GF-D8 (cell line): Measurements from ENCODE around the gene ATP2B2.

Experiments
- DNase-seq: peaks from one replicate; lab custom pipeline; 2025; lab: John Stamatoyannopoulos, UW

ATP2B2 gene

DNA sequence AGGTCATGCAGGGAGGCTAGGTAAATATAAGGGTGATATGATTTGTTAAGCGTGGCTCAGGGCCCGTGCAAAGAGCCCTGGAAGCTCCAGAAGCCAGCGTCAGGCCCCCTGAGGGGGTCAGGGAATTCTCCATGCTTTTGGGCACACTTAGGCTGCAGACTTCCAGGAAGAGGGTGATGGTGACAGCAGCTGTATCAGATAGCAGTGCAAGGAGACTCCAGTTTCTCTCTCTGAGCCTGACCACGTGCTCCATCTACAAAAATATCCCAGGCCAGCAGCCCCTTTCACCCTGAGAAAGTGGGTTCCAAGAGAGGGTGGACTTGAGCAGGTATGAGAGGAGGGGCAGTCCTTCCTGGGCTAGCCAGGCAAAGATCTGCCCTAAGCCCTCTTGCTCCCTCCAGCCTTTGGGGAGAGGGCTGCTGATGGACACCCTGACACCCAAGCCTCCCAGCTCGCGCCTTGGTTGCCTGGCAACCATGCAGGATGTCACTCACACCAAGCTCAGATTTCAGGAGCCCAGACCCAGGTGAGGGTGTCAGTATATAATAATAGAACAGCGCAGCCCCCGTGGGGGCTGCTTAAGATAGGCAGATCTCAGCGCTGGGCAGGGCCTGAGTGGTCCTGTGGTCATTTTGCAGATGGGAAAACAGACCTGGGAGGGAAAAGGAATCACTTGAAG is 35.8 kb downstream of the ATP2B2 start:
- DNase-seq: no peak

DNA sequence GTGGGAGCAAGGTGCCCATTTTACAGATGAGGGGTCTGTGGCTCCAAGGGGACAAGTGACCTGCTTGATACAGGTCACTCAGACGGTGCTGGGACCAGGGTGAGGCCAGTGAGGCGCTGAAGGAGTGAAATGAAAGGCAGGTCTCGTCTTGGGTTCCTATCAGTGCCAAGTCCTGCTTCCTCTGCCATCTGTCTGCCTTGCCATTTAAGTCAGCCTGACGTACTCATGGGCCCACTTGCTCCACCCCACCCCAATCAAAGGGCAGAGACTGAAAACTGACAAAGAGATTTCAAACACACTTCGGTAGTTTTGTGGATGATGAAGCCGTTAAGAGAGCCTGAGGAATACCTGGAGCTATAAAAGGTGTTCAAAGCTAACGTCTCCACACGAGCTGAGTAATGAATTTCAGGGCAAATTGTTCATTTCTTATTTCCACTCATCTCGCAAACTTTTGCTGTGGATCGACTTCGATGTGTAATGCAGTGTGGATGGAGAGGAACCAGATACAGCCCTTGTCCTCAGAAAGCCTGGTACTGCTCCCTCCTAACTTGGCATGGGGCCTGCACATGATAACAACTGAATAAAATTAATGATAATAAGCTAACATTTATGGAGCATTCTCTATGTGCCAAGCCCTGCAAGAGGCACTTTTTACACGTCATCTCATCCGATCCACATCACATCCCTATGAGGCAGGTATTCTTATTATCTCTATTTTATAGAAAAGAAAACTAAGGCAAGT is 36.6 kb downstream of the ATP2B2 start:
- no peak for DNase-seq

DNA sequence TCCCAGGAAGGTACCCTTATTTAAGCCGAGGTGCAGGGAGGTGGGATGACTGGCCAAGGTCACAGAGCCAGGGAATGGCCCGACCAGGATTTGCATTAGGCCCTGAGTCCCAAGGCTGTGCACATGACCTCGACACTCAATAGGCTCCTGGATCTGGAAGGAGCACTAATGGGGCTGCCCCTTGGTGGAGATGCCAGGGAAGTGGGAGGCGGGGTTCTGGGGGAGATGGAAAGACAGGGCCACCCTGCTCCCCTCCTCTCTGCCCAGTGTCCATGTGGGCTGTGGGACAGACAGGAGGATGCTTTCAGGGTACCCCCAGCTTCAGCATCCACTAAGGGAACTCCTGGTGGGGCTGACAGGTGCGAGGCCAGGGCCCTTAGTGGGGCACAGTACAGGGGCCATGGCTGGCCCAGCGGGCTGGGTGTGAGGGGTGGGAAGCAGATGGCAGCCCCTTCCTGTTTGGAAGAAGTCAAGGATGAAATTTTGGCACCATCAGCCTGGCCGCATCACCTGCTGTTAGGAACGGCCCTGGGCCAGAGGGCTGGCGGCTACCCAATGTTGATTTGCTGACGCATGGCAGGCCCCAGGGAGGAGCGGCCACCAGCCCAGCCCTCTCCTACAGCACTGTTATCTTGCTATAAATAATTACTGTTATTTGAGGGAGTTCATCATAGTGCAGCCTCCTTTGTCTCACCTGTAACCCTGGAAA is 37.3 kb downstream of the ATP2B2 start:
- no peak for DNase-seq

DNA sequence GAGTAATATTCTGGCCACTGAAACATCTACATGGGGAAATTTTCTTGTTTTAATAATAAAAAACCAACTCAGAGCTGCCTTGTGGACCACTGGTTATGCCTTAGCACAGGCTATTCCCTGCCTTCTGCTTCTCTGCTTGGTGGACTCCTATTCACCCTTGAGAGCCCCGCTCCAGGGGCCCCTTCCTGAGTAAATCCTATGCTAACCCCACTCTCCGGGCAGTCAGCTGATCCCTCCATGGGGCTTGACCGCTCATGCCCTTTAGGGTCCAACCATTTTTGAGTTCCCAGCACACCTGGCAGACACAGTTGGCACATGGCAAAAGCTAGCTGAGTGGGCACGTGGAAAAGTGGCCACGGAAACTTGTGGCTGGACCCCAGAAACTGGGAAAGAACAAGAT is 38.2 kb downstream of the ATP2B2 start:
- DNase-seq: no peak

DNA sequence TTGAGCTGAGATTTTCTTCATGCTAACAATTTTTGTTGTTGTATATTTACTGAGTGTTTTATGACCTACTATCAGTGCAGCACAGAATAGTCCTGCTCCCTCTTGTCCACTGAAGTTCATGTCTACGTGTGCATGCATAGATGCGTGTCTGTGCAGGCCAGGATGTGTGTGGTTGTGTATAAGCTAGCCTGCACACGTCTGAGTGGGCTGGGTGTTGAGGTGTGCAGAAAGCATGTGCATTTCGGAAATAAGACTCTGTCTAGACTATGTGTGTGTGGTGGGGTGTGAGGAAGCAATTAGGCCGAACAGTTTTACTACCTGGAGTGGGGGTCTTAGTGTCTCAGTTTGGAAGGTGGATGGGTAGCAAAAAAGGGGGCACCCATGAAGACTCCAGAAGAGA is 39.2 kb downstream of the ATP2B2 start:
- no peak for DNase-seq

DNA sequence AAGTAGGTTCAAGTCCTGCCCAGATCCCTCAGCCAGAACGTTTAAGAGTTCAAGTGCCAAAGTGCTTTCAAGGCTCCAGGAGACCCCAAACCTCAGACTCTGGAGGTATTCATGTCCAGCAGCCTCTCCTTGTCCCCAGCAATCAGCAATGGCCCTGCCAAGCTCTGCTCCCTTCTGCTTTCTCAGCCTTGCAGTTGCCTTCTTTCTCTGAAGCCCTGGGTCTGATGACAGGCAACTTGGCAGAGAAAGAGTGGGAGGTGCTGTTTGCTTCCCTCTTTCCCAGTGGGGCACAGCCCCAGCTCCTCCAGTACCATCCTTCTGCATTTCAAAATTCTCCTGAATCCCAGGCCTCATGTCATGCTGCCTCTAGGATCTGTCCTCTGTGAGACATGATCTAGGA is 40.2 kb downstream of the ATP2B2 start:
- no peak for DNase-seq

DNA sequence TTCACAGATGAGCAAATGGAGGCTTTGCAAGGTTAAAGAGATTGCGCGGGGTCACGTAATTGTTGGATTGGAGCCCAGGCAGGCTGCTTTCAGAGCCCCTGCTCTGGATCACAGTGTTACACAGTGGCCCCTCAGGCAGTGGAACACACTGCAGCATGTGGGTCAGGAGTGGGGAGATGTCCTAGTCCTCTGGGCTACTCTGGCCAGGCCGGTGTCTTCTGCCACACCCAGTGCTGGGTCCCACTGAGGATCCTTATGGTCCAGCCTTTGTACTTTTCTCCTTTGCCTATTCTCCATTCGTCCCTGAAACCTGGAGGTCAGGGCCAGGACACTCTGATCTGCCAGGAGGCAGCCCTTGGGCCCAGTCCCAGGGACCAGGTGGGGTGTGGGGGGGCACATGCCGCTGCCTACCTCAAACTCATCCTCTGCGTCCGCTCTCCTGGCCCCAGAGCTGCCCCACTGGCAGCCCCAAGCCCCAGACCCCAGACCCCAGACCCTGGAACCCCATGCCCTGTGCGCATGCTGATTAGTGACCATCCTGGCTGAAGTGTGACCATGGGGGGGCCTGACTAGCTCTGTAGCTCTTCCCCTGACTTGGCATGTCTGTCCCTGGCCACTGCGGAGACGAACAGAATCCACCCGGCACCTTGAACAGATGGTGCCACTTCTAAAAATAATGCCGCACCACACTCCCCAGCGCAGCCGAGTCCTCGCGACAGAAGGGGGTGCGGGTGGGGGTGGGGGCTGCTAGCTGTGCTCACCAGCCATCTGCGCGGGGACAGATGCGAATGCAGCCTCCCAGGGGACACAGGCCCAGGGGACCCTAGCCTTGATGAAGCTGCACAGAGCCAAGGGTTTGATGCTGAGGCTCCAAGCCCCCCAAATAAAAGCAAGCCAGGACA is 41.6 kb downstream of the ATP2B2 start:
- no peak for DNase-seq

DNA sequence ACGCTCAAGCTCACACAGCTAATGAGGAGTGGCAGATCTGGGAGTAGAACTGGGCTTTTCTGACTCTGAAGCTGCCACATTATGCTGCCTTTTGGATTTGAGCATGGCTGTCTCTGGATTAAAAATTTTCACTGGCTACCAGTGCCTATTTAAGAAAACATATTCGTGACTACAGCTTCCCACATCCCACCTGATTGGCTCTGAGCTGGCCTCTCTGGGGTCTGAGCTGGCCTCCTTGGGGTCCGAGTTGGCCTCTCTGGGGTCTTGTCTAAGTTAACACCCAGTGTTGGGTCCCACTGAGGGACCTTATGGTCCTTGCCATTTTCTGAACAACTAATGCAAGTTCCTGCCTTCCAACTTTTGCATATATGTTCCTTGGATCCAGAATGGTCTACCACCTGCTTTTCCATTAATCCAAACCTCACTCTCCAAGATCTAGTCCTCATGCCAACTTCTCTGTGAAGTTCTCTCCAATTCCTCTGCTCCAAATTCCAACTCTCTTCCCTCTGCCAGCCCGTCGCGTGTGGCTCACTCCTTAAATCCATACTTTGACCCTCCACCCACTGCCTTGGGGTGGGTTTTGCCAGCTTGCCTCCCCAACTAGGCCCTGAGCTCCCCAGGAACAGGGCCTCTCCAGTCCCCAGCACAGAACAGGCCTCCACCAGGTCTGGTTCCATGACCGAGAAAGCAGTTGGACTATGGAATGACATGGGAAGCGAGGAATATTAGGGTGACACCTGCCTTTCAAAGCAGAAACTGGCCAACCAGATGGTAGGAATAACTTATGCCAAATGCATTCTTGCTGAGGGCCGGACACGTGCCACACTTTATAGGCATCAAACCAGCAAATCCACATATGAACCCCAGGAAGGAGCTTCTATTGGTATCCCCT is 42.5 kb downstream of the ATP2B2 start:
- no peak for DNase-seq

DNA sequence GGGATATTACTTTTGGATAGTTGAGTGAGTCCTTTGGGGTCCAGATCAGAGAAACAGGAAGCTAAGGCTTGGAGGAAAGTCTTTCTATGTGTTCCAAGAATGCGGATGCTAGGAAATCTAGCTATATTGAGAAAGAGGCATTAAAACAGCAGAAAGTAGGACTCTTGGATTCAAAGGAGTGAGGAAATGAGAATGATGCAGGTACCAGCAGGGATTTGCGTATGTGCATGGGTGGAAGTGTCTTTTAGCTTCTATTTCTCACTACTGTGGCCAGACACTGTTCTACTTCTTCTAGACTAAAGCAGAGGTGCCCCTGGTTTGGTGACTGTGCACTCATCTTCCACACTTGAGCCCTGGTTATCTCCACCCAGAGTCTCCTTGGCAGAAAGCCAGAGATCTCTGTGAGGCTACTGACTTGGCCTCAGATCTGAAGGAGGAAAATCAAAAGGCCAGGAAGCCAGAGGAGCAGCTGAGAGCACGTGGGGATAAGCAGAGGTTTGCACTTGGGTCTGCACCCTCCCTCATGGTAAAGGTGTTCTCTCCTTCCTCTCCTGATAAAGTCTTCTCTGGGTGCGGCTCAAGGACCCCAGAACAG is 44.3 kb downstream of the ATP2B2 start:
- DNase-seq: no peak

DNA sequence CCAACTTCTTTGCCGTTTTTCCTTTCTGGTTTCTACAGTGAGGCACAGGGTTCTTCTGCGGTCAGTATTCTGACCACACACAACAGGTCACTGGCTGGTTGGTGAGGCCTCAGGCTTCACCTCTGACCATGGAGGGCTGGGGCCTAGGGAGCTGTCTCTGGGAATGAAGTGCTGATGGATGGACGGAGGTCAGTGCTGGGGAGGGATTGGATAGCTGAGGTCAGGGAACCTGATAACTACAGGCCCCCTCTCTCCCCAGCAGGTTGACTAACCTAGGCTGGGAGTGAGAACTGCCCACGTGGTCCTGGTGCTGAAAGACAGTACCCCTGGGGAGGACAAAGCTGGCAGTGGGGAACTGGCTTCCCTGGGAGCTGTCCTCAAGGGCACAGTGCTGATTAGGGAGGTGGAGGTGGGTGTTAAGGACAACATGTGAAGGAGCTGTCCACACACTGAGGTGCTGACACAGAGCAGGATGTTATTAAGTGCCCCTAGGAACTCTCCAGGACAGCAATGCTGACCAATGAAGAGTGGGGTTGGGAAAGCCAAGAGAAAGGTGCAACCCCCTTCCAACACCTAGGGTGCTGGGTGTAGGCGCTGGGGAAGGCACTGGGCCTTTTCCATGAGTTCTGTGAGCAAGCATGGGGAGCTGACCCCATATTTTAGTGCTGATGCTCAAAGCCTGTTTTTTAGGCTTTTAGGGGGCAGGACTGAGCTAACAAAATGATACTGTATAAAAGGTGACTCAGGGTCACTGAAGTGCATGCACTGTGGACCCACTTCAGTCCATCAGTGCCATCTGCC is 45.2 kb downstream of the ATP2B2 start:
- DNase-seq: no peak

DNA sequence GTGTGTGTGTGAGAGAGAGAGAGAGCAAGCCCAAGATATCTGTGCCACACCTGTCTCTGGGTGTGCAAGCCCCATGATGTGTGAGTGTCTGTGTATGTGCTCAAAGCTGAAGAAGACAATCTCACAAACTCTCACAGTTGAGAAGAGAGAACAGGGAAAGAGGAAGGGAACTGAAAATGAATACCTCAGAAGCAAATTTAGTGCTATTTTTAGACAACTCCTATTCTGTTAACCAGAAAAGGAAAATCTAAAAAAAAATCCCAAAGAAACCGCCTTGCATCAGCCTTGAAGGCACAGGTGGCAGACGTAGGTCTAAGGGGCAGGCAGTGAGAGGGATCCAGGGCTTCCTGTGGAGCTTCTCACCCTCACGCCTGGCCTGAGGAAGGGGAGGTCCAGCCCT is 47.8 kb downstream of the ATP2B2 start:
- DNase-seq: no peak

DNA sequence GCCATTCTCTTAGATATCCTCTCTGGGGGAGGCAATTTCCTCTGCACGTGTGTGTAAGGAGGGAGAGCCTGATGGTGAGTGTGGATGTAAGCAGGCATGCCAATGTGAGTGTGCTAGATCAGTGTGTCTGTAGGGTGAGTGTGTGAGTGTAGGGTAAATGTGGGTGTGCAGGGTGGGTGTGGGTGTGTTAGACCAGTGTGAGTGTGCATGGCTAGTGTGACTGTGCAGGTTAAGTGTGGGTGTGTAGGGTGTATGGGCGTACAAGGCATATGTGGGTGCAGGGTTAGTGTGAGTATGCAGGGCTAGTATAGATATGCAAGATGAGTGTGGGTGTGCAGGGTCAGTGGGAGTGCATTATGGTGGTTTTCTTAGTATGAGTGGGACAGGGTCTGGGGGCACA is 48.4 kb downstream of the ATP2B2 start:
- DNase-seq: no peak

DNA sequence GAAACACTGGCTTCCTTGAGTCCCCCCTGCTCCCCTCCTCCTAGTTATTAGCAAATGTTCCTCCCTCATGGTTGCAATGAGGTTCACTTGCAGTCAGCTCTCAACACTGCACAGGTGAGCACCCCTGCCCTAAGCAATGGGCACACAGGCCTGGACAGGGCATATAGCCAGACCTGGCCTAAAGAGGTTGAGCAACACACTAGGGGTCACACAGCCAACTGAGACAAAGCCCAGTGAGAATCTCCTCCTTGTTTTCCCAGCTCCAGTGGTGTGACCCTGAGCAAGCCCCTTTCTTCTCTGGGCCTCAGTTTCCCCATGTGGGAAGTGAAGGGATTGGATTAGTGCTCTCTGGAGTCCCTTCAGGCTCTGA is 49.9 kb downstream of the ATP2B2 start:
- no peak for DNase-seq

DNA sequence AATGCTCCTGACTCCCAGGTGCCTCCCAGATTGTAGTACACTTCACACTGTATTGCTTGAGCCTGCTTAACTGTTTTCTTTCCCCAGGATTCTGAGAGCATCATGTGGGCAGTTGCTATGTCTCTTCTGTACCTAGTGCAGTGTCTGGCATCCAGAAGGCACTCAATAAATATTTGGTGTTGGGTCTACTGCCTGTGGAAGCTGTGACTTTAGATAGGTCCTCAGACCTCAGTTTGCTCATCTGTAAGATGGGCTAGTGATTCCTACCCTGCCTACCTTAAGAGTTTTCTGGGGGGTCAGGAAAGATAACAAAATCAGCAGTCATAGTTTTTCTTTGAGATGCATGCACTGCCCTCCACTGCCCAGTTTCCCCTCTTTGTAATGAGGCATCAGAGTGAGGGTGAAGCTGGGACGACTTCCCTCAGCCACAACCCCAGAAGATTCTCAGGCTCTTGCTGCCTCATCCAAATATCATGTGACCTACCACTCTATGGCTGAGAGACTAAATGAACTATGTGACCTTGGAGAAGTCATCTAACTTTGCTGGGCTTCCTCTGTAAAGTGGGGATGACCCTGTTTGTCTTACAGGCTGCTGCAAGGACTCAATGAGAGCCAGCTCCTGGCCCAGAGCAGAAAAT is 50.4 kb downstream of the ATP2B2 start:
- no peak for DNase-seq

DNA sequence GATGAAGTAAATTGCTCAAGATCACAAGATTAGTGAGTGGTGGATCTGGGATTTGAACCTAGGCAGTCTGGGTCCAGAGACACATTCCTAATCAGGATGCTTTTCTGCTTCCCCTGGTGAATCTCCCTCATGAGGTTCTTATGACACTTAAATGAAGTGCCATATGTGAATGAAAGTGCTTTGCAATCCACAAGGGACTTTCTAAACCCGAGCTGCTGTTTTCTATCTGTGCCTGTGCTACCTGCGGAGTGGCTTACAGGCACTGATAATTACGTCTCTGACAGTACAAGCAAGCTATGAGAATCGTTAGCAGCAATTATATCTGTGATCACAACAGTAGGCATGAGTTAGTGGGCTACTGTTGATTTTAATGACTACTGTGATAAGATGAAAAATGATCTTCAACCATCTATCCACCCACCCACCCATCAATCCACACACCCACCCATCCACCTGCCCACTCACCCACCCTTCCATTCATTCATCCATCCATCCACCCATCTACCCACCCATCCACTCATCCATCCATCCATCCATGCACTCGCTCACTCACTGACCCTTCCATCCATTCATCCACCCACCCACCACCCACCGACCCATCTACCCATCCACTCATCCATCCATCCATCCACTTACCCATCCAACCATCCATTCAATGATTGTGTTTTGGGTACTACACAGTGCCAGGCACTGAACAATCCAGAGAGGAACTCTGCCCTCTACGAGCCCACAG is 51.8 kb downstream of the ATP2B2 start:
- no peak for DNase-seq

DNA sequence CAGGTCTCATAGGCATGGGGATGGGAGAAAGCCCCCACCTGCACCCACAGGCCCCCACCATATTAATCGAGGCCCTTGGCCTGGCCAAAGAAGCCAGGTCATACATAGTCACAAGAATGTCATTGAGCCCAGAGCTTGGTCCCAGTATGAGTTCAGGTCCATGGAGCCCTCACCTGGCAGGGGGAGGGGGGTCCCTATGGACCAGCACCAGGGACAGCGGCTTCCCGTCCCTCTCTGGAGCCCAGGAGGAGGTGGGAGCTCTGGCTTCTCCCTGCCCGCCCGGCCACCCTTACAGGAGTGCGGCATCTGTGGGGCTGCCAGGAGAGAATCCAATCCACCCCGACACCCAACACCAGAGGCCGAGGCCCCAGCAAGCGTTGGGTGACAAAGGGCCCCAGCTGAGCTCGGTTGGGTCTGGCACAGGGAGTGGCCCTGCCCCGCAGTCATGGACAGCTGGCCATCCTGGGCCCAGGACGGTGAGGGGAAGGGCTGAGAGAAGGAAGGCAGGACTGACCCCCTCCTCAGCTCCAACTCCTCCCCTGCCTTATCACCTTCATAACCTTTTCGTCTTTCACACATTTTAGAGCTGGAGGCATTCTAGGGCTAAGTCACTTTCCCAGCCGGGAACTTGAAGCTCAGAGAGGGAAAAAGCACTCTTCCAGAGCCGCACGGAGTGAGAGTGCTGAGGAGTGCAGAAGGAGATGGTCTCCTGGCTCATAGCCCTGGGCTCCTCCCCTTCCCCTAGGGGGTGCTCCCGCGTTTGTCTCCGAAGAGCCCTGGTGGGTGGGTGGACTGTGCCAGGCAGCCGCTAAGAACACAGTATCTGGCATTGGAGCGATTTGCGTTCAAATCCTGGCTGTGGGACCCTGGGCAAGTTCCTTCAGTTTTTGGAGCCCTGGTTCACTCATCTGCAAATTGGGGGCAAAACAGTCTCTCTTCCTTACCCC is 54.6 kb downstream of the ATP2B2 start:
- no peak for DNase-seq

DNA sequence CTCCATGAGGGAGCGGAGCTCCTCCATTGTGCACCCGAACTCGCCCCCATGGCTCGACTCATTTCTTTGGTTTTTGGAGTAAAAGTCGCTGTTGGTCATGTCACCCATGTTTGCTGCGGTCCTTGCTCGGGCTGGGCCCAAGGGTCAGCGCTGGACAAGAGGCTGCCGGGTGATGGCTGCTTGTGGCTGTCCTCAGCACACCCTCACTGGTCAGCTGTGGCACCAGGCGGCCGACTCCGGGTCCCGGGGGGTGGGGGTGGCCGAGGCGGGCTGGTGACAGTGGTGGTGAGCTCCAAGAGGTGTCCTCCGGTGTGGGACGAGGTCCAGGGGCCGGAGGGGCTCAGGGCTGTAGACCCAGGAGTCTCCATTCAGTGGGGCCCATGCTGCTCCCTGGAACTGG is 56.0 kb downstream of the ATP2B2 start:
- no peak for DNase-seq

DNA sequence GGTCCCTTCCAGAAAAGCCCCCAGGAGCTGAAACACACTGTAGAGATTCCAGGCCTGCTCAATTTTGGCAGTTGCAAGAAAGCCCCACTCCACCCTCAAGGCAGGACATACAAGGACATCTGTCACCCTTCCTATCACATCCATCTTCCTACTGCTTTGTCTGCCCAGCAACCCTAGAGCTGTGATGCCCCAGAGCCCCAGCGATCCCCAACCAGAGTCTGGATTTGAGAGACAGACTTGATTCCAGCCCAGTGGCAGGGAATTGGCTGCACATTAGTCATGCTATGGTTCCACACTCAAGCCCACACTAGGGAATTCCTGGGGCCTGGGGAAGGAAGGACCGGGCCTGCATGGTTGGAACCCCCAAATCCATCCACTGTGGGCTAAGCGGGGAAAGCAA is 56.8 kb downstream of the ATP2B2 start:
- no peak for DNase-seq
